ENCODE measurements around the gene EIF1AY.

GRCh38 chrY:20551840-20552239 lies 23.7 kb upstream of the EIF1AY start:
- TF ChIP-seq, protein P1, sequence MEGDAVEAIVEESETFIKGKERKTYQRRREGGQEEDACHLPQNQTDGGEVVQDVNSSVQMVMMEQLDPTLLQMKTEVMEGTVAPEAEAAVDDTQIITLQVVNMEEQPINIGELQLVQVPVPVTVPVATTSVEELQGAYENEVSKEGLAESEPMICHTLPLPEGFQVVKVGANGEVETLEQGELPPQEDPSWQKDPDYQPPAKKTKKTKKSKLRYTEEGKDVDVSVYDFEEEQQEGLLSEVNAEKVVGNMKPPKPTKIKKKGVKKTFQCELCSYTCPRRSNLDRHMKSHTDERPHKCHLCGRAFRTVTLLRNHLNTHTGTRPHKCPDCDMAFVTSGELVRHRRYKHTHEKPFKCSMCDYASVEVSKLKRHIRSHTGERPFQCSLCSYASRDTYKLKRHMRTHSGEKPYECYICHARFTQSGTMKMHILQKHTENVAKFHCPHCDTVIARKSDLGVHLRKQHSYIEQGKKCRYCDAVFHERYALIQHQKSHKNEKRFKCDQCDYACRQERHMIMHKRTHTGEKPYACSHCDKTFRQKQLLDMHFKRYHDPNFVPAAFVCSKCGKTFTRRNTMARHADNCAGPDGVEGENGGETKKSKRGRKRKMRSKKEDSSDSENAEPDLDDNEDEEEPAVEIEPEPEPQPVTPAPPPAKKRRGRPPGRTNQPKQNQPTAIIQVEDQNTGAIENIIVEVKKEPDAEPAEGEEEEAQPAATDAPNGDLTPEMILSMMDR (IDR thresholded peaks at IDR 0.05): no peak
- TF ChIP-seq POLR2A (IDR thresholded peaks at IDR 0.05): no peak
